ENCODE data around the gene TNFRSF14.

- no peak for TF ChIP-seq GABPA (IDR thresholded peaks at IDR 0.05 in 1 of 2, conservative IDR thresholded peaks at IDR 0.05 in 1 of 2)
- TF ChIP-seq, protein P1, sequence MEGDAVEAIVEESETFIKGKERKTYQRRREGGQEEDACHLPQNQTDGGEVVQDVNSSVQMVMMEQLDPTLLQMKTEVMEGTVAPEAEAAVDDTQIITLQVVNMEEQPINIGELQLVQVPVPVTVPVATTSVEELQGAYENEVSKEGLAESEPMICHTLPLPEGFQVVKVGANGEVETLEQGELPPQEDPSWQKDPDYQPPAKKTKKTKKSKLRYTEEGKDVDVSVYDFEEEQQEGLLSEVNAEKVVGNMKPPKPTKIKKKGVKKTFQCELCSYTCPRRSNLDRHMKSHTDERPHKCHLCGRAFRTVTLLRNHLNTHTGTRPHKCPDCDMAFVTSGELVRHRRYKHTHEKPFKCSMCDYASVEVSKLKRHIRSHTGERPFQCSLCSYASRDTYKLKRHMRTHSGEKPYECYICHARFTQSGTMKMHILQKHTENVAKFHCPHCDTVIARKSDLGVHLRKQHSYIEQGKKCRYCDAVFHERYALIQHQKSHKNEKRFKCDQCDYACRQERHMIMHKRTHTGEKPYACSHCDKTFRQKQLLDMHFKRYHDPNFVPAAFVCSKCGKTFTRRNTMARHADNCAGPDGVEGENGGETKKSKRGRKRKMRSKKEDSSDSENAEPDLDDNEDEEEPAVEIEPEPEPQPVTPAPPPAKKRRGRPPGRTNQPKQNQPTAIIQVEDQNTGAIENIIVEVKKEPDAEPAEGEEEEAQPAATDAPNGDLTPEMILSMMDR (IDR thresholded peaks at IDR 0.05; ENCODE audit: low read depth, low read length, missing input control) = no peak
Measured at GRCh38 chr1:2538872-2539271, 17.3 kb upstream of the TNFRSF14 start.
